ENCODE results near the gene PTPRF.

The PTPRF gene

DNA sequence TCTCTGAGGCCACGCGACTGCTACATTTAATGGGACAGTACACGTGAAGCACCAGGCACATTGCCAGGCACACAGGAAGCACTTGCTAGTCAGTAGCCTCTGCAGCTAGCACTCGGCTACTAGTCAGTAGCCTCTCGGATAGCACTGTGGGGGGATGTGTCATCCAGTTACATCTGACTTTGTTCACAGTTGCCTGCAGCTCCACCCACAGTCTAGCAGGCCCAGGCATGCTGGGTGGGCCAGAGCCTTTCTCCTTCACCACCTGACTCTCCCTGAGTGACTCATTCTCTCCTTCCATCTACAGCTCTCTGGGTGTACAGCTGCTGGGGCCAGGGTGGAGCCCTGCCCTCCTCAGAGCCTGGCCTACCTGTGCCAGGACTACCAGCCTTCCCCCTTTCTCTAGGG, 51.5 kb downstream of the PTPRF start:
- no peak overlapping the region for H3K4me3 ChIP-seq (ENCODE audit: low read length)
- no peak for TF ChIP-seq ZNF274 (IDR thresholded peaks at IDR 0.05; ENCODE audit: low read depth, low read length)

- H3K4me3 ChIP-seq (ENCODE audit: low read length): no peak overlapping the region
- no peak for TF ChIP-seq ZNF274 (IDR thresholded peaks at IDR 0.05; ENCODE audit: low read depth, low read length)
Measured at GRCh38 chr1:43583058-43583457, 52.4 kb downstream of the PTPRF start.

DNA sequence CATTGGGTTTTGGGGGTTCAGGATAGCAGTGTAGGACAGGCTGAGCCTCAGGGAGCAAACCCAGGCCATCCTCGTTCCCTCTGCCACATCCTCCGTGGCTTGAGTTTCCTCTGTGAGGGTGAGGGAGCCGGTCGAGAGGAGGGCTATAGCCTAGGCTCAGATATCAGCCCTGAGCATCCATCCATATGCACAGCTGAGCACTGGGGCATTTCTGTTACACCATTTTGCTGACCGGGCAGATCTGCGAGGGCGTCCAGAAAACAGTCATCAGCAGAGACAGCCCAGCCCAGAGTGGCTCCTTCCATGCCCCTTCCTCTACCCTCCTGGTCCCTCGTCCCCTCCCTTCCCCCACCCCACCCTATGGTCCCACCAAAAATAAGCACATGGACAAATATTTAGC, 53.5 kb downstream of the PTPRF start:
- no peak for TF ChIP-seq ZNF274 (IDR thresholded peaks at IDR 0.05; ENCODE audit: low read depth, low read length)
- H3K4me3 ChIP-seq (ENCODE audit: low read length): no peak overlapping the region

DNA sequence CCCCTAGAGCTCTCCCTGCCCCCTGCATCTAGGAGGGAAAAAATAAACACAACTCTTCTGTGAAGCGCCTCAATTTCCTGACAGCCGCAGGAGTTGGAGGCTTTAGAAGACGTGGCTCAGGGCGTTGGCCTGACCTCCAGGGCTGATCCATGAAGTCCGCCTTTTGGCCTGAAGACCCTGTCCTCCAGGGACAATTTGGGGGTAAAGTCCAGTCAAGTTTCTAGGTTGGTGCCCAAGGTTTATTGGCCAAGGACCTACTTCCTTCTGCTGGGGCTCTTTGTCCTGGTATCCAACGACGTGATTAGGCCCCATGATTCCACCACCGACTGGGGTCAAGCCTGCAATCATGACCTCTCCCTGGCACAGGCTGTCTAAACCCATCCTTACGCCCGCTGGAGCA, 54.9 kb downstream of the PTPRF start:
- no peak overlapping the region for H3K4me3 ChIP-seq (ENCODE audit: low read length)
- no peak for TF ChIP-seq ZNF274 (IDR thresholded peaks at IDR 0.05; ENCODE audit: low read depth, low read length)

- H3K4me3 ChIP-seq (ENCODE audit: low read length): no peak overlapping the region
- no peak for TF ChIP-seq ZNF274 (IDR thresholded peaks at IDR 0.05; ENCODE audit: low read depth, low read length)
Measured at GRCh38 chr1:43586136-43586731, 55.6 kb downstream of the PTPRF start.

DNA sequence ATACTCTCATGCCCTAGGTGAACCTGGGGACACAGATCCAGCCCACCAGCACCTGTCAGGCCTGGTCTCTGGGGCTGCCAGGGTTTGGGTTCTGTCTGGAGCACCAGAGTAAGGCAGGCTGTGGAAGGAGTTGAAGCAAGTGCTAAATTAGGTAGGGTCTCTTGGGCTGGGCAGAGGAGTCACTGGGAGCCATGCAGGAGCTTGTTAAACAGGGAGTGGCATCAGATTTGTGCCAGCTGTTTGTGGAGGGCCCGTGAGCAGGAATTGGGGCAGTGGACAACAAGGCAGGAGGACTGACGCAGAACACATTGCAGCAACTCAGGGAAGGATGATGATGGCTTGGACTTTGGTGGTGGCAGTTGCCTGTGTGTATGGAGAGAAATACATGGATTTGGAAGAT, 56.3 kb downstream of the PTPRF start:
- no peak for TF ChIP-seq ZNF274 (IDR thresholded peaks at IDR 0.05; ENCODE audit: low read depth, low read length)
- no peak overlapping the region for H3K4me3 ChIP-seq (ENCODE audit: low read length)

GRCh38 chr1:43587594-43587993, 56.9 kb downstream of the PTPRF start:
- no peak for TF ChIP-seq ZNF274 (IDR thresholded peaks at IDR 0.05; ENCODE audit: low read depth, low read length)
- H3K4me3 ChIP-seq (ENCODE audit: low read length): no peak overlapping the region

- H3K4me3 ChIP-seq (ENCODE audit: low read length): no peak overlapping the region
- no peak for TF ChIP-seq ZNF274 (IDR thresholded peaks at IDR 0.05; ENCODE audit: low read depth, low read length)
Measured at GRCh38 chr1:43588592-43588991, 57.9 kb downstream of the PTPRF start.

- TF ChIP-seq ZNF274 (IDR thresholded peaks at IDR 0.05; ENCODE audit: low read depth, low read length): no peak
- H3K4me3 ChIP-seq (ENCODE audit: low read length): no peak overlapping the region
Measured at GRCh38 chr1:43590388-43590925, 59.8 kb downstream of the PTPRF start.

DNA sequence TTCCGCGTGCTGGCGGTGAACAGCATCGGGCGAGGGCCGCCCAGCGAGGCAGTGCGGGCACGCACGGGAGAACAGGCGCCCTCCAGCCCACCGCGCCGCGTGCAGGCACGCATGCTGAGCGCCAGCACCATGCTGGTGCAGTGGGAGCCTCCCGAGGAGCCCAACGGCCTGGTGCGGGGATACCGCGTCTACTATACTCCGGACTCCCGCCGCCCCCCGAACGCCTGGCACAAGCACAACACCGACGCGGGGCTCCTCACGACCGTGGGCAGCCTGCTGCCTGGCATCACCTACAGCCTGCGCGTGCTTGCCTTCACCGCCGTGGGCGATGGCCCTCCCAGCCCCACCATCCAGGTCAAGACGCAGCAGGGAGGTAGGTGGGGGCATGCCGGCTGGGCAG, 60.5 kb downstream of the PTPRF start:
- TF ChIP-seq ZNF274 (IDR thresholded peaks at IDR 0.05; ENCODE audit: low read depth, low read length): no peak
- no peak overlapping the region for H3K4me3 ChIP-seq (ENCODE audit: low read length)

DNA sequence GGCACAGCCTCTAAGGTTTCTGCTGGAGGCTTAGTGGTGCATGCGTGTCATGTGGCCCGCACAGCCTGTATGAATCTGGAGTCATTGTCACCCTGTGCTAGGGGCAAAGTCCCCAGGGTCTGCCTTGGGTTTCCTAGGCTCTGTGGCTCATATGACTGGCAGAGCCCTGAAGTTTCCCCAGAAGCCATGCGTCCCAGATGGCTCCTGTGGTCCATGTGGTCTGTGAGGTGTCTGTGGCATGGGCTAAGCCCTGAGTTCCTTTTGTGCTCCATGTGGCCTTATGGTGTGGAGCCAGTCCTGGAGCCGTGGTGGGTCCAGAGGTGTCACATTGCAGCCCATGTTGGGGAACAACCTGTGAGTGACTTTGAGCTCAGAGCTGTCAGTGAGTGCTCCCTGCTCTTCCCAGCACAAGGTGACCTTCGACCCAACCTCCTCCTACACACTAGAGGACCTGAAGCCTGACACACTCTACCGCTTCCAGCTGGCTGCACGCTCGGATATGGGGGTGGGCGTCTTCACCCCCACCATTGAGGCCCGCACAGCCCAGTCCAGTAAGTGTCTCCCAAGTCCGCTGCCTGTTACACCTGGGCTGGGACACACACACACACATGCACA, 61.5 kb downstream of the PTPRF start:
- TF ChIP-seq ZNF274 (IDR thresholded peaks at IDR 0.05; ENCODE audit: low read depth, low read length): no peak
- H3K4me3 ChIP-seq (ENCODE audit: low read length): no peak overlapping the region

DNA sequence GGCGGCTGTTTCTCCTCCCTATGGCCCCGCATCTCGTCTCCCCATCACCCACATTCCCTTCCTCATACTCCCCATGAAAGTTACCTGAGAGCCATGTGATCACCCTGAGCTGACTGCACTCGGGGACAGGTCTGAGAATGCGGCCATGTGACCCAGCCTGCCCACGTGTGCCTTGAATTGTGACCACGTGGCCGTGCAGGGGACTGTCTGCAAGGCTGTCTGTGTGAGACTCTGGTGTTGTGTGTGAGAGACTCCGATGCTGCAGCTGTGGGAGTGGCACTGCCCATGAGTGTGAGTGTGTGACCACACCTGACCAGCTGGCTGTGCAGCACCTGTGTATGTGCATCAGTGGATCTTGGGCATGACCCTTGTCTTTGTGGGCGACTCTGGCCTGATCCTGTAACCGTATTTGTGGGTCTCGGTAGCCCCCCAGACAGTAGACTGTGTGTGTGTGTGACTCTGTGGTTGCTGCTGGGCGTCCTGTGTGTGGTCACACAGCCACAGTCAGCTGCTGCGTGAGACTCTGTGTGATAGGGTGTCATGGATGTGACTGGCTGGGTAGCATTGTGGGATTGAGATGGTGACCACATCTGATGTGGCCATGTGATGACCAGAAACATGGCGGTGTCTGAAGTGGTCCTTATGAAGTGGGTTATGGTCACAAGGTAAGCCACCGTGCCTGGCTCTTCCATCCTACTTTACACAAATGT, 62.4 kb downstream of the PTPRF start:
- TF ChIP-seq ZNF274 (IDR thresholded peaks at IDR 0.05; ENCODE audit: low read depth, low read length): no peak
- H3K4me3 ChIP-seq (ENCODE audit: low read length): no peak overlapping the region

DNA sequence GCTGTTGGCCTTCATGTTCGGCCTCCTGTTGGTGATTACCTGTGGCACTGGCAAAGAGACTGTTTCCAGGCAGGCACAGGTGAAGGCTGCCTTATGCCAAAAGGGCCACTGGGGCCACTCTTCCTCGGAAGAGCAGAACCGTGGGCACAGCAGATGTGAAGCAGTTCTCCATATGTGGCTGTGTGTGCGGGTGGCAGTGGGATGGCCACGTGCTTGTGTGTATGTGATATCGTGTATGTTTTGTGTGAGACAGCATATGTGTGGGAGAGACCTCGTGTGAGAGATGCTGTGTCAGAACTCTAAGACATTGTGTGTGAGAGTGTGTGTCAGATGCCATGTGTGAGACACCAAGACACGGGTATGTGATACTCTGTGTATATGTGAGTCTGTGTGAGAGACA, 65.9 kb downstream of the PTPRF start:
- H3K4me3 ChIP-seq (ENCODE audit: low read length): no peak overlapping the region

GRCh38 chr1:43597028-43597427, 66.3 kb downstream of the PTPRF start:
- no peak for TF ChIP-seq ZNF274 (IDR thresholded peaks at IDR 0.05; ENCODE audit: low read depth, low read length)
- no peak overlapping the region for H3K4me3 ChIP-seq (ENCODE audit: low read length)

More for the DNA sequence above, 65.9 kb downstream of the PTPRF start:
- no peak for TF ChIP-seq ZNF274 (IDR thresholded peaks at IDR 0.05; ENCODE audit: low read depth, low read length)

DNA sequence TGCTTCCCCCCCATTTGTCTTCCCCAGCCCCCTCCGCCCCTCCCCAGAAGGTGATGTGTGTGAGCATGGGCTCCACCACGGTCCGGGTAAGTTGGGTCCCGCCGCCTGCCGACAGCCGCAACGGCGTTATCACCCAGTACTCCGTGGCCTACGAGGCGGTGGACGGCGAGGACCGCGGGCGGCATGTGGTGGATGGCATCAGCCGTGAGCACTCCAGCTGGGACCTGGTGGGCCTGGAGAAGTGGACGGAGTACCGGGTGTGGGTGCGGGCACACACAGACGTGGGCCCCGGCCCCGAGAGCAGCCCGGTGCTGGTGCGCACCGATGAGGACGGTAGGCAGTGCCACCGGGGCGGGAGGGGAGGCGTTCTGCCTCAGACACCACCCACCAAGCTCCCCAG, 67.0 kb downstream of the PTPRF start:
- TF ChIP-seq ZNF274 (IDR thresholded peaks at IDR 0.05; ENCODE audit: low read depth, low read length): no peak
- H3K4me3 ChIP-seq (ENCODE audit: low read length): no peak overlapping the region
